ENCODE results near the gene CTAGE9.

DNA sequence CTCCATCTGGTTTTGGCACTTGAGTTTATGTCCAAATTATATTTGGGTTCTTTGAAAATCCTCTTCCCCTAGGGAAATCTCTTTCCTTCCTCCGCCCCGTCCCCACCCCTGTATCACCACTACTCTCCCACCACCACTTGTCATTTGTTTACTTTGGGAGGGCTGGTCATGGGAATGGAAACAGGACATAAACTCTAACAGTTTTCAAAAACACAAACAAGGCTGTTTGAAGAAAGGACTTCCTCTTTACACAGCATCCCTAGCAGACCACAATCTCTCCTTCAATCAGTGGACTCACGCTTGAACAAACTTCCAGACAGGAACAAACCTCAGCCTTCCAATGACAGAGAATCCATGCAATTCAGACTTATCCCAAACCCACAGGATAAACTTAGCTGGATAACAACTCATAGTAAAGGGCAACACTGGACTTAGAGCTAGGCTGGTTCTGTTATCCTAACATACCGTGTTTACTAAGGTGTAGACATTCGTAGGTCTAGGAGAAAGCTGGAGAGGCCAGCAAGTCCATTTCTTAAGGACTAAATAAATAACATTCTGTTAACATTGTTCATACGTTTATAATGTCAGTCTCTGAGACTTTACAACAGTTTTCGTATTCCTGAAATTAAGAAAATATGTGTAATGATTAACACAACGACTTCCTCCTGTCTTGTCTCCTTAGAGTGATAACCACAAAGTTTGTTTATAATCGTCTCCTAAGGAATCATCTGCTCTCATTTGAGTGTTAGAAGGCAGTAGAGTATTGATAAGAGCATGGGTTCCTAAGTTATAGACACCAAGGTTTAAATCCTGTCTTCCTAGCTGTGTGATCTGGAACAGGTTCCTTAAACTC is 44.1 kb upstream of the CTAGE9 start:
- TF ChIP-seq, protein P1, sequence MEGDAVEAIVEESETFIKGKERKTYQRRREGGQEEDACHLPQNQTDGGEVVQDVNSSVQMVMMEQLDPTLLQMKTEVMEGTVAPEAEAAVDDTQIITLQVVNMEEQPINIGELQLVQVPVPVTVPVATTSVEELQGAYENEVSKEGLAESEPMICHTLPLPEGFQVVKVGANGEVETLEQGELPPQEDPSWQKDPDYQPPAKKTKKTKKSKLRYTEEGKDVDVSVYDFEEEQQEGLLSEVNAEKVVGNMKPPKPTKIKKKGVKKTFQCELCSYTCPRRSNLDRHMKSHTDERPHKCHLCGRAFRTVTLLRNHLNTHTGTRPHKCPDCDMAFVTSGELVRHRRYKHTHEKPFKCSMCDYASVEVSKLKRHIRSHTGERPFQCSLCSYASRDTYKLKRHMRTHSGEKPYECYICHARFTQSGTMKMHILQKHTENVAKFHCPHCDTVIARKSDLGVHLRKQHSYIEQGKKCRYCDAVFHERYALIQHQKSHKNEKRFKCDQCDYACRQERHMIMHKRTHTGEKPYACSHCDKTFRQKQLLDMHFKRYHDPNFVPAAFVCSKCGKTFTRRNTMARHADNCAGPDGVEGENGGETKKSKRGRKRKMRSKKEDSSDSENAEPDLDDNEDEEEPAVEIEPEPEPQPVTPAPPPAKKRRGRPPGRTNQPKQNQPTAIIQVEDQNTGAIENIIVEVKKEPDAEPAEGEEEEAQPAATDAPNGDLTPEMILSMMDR (IDR thresholded peaks at IDR 0.05; ENCODE audit: control extremely low read depth in 1 of 3, insufficient read depth in 1 of 3, low read depth in 1 of 3, low read length in 3 of 3) = no peak
- TF ChIP-seq BRCA1 (IDR thresholded peaks at IDR 0.05; ENCODE audit: low read depth, low read length) = no peak
- TF ChIP-seq EP300 (IDR thresholded peaks at IDR 0.05; ENCODE audit: borderline replicate concordance in 1 of 2, low read depth in 2 of 2, low read length in 2 of 2) = no peak
